Mesodermal cell (in vitro differentiated cells): ENCODE measurements around the gene TMEM74B. TPM values are rescaled to one million over a fixed set of nuclear protein-coding genes. Genes with fewer than 3 reads are reported as not detected.
"Not testable (repeated sequence)": the region's sequence is repeated elsewhere in the genome, so short reads cannot be mapped to it uniquely, and the experiment has no call there.

Experiments used
- H3K27ac ChIP-seq: 2 replicates; pipeline ENCODE4 v1.7.0; 2013; ENCODE audit warnings: mild to moderate bottlenecking, low read depth, low read length, moderate library complexity; ENCODE audit not compliant: severe bottlenecking
- H3K36me3 ChIP-seq: 2 replicates; pipeline ENCODE4 v1.7.1; 2013; ENCODE audit warnings: mild to moderate bottlenecking, low read length, moderate library complexity; ENCODE audit not compliant: control insufficient read depth, insufficient read depth
- H3K4me1 ChIP-seq: one replicate; pipeline ENCODE4 v1.7.1; 2013; ENCODE audit warnings: mild to moderate bottlenecking, low read length; ENCODE audit not compliant: insufficient read depth, control insufficient read depth, poor library complexity, severe bottlenecking
- H3K4me3 ChIP-seq: 2 replicates; pipeline ENCODE4 v1.7.0; 2013; ENCODE audit warnings: low read length, control low read depth, mild to moderate bottlenecking; ENCODE audit not compliant: insufficient read depth, poor library complexity, severe bottlenecking; ENCODE audit errors: extremely low read depth
- H3K9me3 ChIP-seq: 2 replicates; pipeline ENCODE4 v1.7.1; 2013; ENCODE audit warnings: mild to moderate bottlenecking, low read length, moderate library complexity; ENCODE audit not compliant: control insufficient read depth
- WGBS, 2 experiments: methylation state at CpG; one replicate each; pipeline ENCODE4 v1.1.5; 2013; ENCODE audit warnings: missing lambda C conversion rate in 2 of 2; ENCODE audit not compliant: insufficient coverage in 2 of 2; 5-methylcytosine and 5-hydroxymethylcytosine counted together
- polyA plus RNA-seq, 2 experiments: library from polyadenylated mRNA; stranded (reverse); fragments of 50-300 nt; gene quantifications; one replicate each; pipeline ENCODE4 v1.2.3, GENCODE V29; 2013

The TMEM74B gene
- 14.7 TPM for polyA plus RNA-seq (2013, experiment 1 of 2)
- 11.1 TPM for polyA plus RNA-seq (2013, experiment 2 of 2)

- no peaks in the 10 kb centered on the region for H3K9me3 ChIP-seq
- WGBS, 2 experiments = 6 to 7% methylated on average over 46 to 51 of the region's 76 CpGs
- peaks cover 30% of the 10 kb centered on the region for H3K4me1 ChIP-seq
- peak within 1 kb of the TSS; percentile 58 for H3K4me3 ChIP-seq
- no peak within 1 kb of the TSS for H3K27ac ChIP-seq
- peaks cover 12% of the 10 kb centered on the region for H3K36me3 ChIP-seq
Measured at GRCh38 chr20:1184638-1185315, at the start of gene TMEM74B. TSS of gene TMEM74B (minus strand) at chr20:1184981. CDS start at chr20:1183801, 1,180 bp downstream.

GRCh38 chr20:1232286-1233111 is 47.7 kb upstream of the TMEM74B start:
- no peaks in the 10 kb centered on the region for H3K4me1 ChIP-seq
- no peak overlapping the region for H3K4me3 ChIP-seq
- no peak overlapping the region for H3K27ac ChIP-seq
- H3K36me3 ChIP-seq = no peaks in the 10 kb centered on the region
- H3K9me3 ChIP-seq = no peaks in the 10 kb centered on the region
- 92 to 100% methylated on average over 1 to 2 of the region's 3 CpGs for WGBS, 2 experiments

DNA sequence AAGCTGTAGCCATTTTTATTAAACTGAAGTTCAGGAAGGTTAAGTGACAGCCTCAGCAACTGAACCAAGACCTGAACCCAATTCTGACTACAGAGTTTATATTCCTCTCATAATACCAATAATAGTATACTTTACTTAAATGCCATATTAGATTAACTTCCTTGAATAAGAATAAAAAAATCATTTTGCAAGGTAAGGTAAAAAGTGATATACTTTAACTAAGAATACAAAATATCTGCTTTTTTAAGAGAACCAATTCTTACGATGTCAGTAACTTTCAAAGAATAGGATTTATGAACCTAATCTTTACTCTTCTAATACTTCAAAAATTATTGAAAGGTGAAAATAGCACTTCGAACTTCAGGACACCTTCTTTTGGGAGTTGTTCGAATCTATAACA is 44.8 kb upstream of the TMEM74B start:
- H3K36me3 ChIP-seq = no peaks in the 10 kb centered on the region
- 100% methylated on average over 1 of the region's 3 CpGs; no CpG with 5 or more reads in 1 of the 2 experiments for WGBS, 2 experiments
- H3K4me3 ChIP-seq = no peak overlapping the region
- no peak overlapping the region for H3K27ac ChIP-seq
- no peaks in the 10 kb centered on the region for H3K4me1 ChIP-seq
- H3K9me3 ChIP-seq = no peaks in the 10 kb centered on the region

DNA sequence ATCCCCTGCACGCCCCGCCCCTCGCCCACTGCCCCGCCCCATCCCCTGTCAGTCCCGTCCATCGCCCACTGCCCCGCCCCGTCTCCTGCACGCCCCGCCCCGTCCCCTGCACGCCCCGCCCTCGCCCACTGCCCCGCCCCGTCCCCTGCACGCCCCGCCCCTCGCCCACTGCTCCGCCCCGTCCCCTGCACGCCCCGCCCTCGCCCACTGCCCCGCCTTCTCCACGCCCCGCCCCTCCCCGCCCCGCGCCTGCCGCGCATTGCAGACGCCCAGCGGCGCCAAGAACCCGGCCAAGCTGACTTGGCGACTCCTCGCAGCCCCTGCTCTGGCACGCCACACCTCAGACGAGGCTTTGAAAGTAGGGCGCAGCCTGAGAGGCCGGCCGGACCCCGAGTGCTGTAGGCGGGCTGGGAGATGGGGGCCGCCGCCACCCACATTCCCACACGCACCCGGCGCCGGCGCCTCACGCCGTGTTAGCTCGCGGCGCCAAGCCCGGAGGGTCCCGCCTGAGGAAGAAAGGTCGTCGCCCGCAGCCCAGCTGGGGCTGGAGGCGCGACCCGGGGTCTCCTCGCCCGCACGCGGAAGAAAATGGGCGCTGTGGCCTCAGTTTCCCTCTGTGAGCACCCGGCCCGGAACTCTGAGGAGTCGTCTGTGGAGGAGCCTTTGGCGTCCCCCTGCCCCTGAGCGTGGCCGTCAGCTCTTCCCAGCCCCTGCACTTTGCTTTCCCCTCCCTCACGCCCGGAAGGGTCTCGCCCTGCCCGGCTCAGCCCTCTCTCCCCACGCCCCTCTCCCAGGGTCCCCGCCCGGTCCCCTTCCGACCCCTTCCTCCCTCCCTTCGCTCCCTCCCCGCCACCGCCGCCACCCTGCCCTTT is 41.2 kb upstream of the TMEM74B start, which contains the start of gene RAD21L1:
Gene RAD21L1, plus strand, starts transcription at position 262 of the 872 bp plus-strand sequence. CDS start 2,410 bp downstream, outside the sequence.
- 0% methylated on average over 40 to 52 of the region's 88 CpGs for WGBS, 2 experiments

DNA sequence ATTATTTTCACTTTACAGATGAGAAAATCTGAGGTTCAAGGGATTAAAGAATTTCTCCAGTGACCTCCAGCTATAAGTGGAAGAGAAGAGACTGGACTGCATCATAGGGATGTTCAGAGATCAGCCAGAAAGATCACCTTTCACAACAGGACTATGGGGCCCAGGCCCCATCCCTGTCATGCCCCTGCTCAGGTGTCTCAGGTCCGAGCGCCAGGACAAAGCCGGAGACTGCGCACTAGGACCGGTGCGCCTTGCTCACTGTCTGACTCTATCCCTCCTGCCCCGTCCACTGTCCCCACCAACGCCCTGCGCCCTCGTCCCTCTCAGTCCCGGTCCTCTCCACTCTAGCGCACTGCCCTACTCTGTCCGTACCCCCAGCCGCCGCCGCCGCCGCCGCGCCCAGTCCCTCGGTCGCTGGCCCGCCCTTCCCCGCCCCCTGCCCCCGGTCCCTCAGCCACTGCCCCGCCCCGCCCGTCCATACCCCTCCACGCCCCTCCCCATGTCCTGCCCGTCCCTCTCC is 40.5 kb upstream of the TMEM74B start:
- no peak overlapping the region for H3K27ac ChIP-seq
- H3K4me1 ChIP-seq = no peaks in the 10 kb centered on the region
- 0 to 1% methylated on average over 1 to 19 of the region's 30 CpGs for WGBS, 2 experiments
- no peaks in the 10 kb centered on the region for H3K9me3 ChIP-seq
- H3K4me3 ChIP-seq = peak overlapping the region; percentile 40
- no peaks in the 10 kb centered on the region for H3K36me3 ChIP-seq

More for the DNA sequence above, 41.2 kb upstream of the TMEM74B start, which contains the start of gene RAD21L1:
- H3K27ac ChIP-seq = peak within 1 kb of the TSS; percentile 78
- no peaks in the 10 kb centered on the region for H3K9me3 ChIP-seq
- no peaks in the 10 kb centered on the region for H3K36me3 ChIP-seq
- H3K4me3 ChIP-seq = peak within 1 kb of the TSS; percentile 51
- H3K4me1 ChIP-seq = no peaks in the 10 kb centered on the region

- WGBS, 2 experiments = 94 to 96% methylated on average over 16 to 20 of the region's 20 CpGs
- H3K27ac ChIP-seq = no peak overlapping the region
- H3K4me1 ChIP-seq = no peaks in the 10 kb centered on the region
- no peaks in the 10 kb centered on the region for H3K9me3 ChIP-seq
- H3K4me3 ChIP-seq = no peak overlapping the region
- no peaks in the 10 kb centered on the region for H3K36me3 ChIP-seq
Measured at GRCh38 chr20:1224205-1224890, 39.6 kb upstream of the TMEM74B start.

GRCh38 chr20:1222750-1223149 is 38.0 kb upstream of the TMEM74B start:
- H3K36me3 ChIP-seq, H3K9me3 ChIP-seq, H3K27ac ChIP-seq, H3K4me3 ChIP-seq, H3K4me1 ChIP-seq: not testable (repeated sequence)
- WGBS, 2 experiments = 100% methylated on average over 1 of the region's 4 CpGs; no CpG with 5 or more reads in 1 of the 2 experiments

DNA sequence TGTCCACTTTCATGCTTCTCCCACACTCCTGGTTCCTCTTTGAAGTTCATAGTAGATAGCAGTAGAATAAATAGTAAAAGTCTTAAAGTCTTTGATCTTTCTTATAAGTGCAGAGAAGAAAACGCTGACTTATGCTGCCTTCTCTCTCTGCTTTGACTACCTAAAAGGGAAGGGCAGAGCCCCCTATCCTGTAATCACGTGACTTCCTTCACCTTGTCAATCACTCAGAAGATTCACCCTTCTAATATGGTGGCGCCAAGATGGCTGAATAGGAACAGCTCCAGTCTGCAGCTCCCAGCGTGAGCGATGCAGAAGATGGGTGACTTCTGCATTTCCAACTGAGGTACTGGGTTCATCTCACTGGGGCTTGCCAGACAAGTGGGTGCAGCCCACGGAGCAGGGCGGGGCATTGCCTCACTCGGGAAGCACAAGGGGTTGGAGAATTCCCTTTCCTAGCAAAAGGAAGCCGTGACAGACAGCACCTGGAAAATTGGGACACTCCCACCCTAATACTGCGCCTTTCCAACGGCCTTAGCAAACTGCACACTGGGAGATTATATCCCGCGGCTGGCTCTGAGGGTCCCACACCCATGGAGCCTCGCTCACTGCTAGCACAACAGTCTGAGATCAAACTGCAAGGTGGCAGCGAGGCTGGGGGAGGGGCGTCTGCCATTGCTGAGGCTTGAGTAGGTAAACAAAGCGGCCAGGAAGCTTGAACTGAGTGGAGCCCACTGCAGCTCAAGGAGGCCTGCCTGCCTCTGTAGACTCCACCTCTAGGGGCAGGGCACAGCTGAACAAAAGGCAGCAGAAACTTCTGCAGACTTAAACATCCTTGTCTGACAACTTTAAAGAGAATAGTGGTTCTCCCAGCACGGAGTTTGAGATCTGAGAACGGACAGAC is 32.0 kb upstream of the TMEM74B start:
- not testable (repeated sequence) for H3K4me3 ChIP-seq, H3K27ac ChIP-seq, H3K9me3 ChIP-seq, H3K4me1 ChIP-seq, H3K36me3 ChIP-seq
- 88 to 93% methylated on average over 17 to 18 of the region's 19 CpGs for WGBS, 2 experiments
